Adrenal gland (tissue), 12 donors: ENCODE measurements around the gene EEF1AKMT3. TPM values are rescaled to one million over a fixed set of nuclear protein-coding genes. Genes with fewer than 3 reads are reported as not detected.

ENCODE experiments used
- DNase-seq, 7 donors: peaks; one replicate each; pipeline ENCODE4 v3.0.0-alpha.2; 2019 to 2020
- H3K27ac ChIP-seq, 5 donors: fragments of 200-600 bp; sonication (generic) in 4 of 5; 1 replicate in 3 of 5; 2 replicates in 2 of 5; pipeline versions ENCODE4 v1.5.1 to v1.8.0; 2016 to 2020; ENCODE audit warnings: mild to moderate bottlenecking in 1 of 5
- H3K27me3 ChIP-seq: fragments of 200-600 bp; 2 replicates; pipeline ENCODE4 v1.8.0; 2021
- H3K36me3 ChIP-seq, 2 donors: fragments of 200-600 bp; replicated peaks in 1 of 2; 1 replicate in 1 of 2; 2 replicates in 1 of 2; pipeline versions ENCODE4 v1.5.1 to v1.8.0; 2018 to 2022
- H3K4me1 ChIP-seq, 2 donors: fragments of 200-600 bp; replicated peaks in 1 of 2; 1 replicate in 1 of 2; 2 replicates in 1 of 2; pipeline versions ENCODE4 v1.5.1 to v1.8.0; 2018 to 2021
- H3K4me3 ChIP-seq, 4 donors: fragments of 200-600 bp; sonication (generic) in 3 of 4; one replicate each; pipeline ENCODE4 v1.5.1; 2016 to 2018
- H3K9me3 ChIP-seq, 3 donors: fragments of 200-600 bp; sonication (generic) in 1 of 3; replicated peaks in 1 of 3; 1 replicate in 2 of 3; 2 replicates in 1 of 3; pipeline versions ENCODE4 v1.5.1 to v1.8.0; 2016 to 2021
- POLR2A ChIP-seq, 2 donors: fragments of 450-650 bp; IDR thresholded peaks; one replicate each; pipeline ENCODE4 v1.6.1; 2017; ENCODE audit warnings: antibody characterized with exemption in 2 of 2, mild to moderate bottlenecking in 2 of 2, moderate library complexity in 1 of 2
- whole genome bisulfite sequencing, 4 donors: extraction: QIAGEN DNeasy Blood & Tissue Kit in 2 of 4; methylation state at CpG; one replicate each; pipeline versions ENCODE4 v1.1.5 to v1.1.7; 2013 to 2017; 5-methylcytosine and 5-hydroxymethylcytosine counted together
- intact Hi-C, 2 donors: fragments of 100-400 bp; cut with DNase I; formaldehyde crosslinking; loops; one replicate each; pipeline versions ENCODE4 v1.14.1 to v1.15.0; 2022 to 2023
- polyA plus RNA-seq, 3 donors: library from polyadenylated mRNA; stranded (reverse); fragments of 200-250 nt in 2 of 3; fragments of 350-450 nt in 1 of 3; fragmentation: Illumina TruSeq in 1 of 3; extraction: RNeasy Lipid Tissue Mini Kit (QIAGEN cat#74804) in 1 of 3; gene quantifications; one replicate each; pipeline ENCODE4 v1.2.3, GENCODE V29; 2013 to 2014
- total RNA-seq, 9 donors: library from RNA; depleted of rRNA in 4 of 9; stranded (reverse); fragments of >200 nt in 4 of 9; fragments of 120-200 nt in 1 of 9; fragmentation: NEBNext Ultra II Directional in 1 of 9; extraction: Animal tissue kit (Norgen Biotek cat#: 25700) in 1 of 9; gene quantifications; one replicate each; pipeline versions ENCODE4 v1.1.0 to v1.2.4, GENCODE V29; 2013 to 2023
- TF ChIP-seq, protein P1 (sequence below), 6 experiments: fragments of 450-650 bp in 4 of 6; fragments of 200-600 bp in 2 of 6; sonication (generic) in 1 of 6; IDR thresholded peaks; 1 replicate in 5 of 6; 2 replicates in 1 of 6; pipeline versions ENCODE4 v1.5.1 to v1.8.0; 2016 to 2021; ENCODE audit warnings: antibody characterized with exemption in 6 of 6, mild to moderate bottlenecking in 2 of 6, moderate library complexity in 1 of 6
- donor health status: healthy with polysubstance abuse.
- donor health status: Bipolar disorder and iron deficiency.
- donor health status: DM: yes; HTN: yes; CAD: no.
- donor health status: DM: no; HTN: no; CAD: no.
- donor health status: DM: no; HTN: no; CAD: no.
- donor health status: DM: yes; HTN: yes; CAD: no.

EEF1AKMT3 gene
- total and polyA plus RNA-seq, 12 donors, result 2.4 to 35.9 (median 8.8) TPM

GRCh38 chr12:57762463-57762862 lies 10.0 kb upstream of the EEF1AKMT3 start:
- Histone ChIP-seq H3K4me3 (no peak overlapping the region), H3K36me3 (peaks cover 0 to 18% of the 10 kb centered on the region in 2 donors), H3K9me3 (no peaks in the 10 kb centered on the region), H3K4me1 (peaks cover 24 to 27% of the 10 kb centered on the region in 2 donors), H3K27ac (no peak overlapping the region), H3K27me3 (no peaks in the 10 kb centered on the region)
- DNase-seq, result no peak
- 91 to 98% (median 95%) methylated on average over 2 of the region's 2 CpGs for WGBS, 4 donors
- TF ChIP-seq, protein P1, sequence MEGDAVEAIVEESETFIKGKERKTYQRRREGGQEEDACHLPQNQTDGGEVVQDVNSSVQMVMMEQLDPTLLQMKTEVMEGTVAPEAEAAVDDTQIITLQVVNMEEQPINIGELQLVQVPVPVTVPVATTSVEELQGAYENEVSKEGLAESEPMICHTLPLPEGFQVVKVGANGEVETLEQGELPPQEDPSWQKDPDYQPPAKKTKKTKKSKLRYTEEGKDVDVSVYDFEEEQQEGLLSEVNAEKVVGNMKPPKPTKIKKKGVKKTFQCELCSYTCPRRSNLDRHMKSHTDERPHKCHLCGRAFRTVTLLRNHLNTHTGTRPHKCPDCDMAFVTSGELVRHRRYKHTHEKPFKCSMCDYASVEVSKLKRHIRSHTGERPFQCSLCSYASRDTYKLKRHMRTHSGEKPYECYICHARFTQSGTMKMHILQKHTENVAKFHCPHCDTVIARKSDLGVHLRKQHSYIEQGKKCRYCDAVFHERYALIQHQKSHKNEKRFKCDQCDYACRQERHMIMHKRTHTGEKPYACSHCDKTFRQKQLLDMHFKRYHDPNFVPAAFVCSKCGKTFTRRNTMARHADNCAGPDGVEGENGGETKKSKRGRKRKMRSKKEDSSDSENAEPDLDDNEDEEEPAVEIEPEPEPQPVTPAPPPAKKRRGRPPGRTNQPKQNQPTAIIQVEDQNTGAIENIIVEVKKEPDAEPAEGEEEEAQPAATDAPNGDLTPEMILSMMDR (IDR thresholded peaks at IDR 0.05), result no peak
- no peak for TF ChIP-seq POLR2A (IDR thresholded peaks at IDR 0.05)
- intact Hi-C loops, result no loop called here

DNA sequence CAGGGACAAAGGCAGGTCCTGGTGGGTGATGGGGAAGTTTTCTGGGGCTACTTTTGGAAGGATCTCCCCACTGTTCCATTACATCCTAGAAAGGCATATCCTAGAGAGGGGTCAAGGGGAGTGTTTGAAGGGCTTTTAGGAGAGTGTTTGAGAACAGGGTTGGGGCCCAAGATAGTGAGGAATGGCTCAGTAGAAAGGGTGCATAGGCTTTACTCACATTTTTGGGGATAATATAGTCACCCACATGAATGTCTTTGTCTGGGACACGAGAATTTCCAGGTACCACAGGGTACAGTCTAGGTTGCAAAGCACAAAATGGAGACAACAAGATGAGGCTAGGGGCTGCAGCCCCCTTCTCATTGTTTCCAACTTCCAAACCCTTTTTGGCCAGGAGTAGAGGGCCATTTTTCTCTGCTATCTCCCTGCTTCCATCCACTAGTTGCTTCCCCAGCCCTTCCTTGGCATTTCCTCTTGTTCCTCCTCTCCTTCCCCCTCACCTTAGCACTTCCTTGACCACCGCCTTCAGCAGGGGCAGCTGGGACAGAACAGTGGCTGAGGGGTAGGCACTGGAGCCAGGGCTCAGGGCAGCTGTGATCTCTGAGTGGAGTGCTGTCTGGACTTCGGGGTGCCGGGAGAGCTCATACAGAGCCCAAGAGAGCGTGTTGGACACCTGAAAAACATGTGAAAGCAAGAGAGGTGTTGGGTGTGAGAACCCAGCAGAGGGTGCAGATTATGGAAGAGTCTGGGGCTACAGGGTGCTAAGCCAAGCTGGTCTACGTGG lies 8.3 kb upstream of the EEF1AKMT3 start:
- DNase-seq, result no peak
- intact Hi-C loops, result no loop called here
- no peaks in the 10 kb centered on the region for H3K27me3 ChIP-seq
- no peaks in the 10 kb centered on the region for H3K9me3 ChIP-seq
- TF ChIP-seq POLR2A (IDR thresholded peaks at IDR 0.05), result no peak
- 78 to 88% (median 83%) methylated on average over 6 of the region's 6 CpGs for WGBS, 4 donors
- H3K27ac ChIP-seq, result no peak overlapping the region
- H3K4me3 ChIP-seq, result no peak overlapping the region
- peaks cover 24 to 27% of the 10 kb centered on the region in 2 donors for H3K4me1 ChIP-seq
- H3K36me3 ChIP-seq, result peaks cover 0 to 2% of the 10 kb centered on the region in 2 donors

DNA sequence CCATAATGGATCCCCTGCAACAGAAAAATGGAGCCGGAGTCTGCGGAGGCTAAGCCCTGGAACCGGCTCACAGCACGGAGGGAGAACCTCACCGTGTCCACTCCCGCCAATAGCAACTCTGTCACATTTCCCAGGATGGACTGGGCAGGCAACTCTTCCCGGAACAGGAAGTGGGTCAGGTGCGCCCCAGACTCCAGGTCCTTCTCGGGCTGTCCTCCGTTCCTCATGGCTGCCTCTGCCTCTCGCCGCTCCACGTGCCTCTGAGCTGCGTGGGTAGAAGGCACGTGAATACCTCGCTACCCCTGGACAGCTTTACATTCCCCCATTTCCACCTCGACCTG lies 7.8 kb upstream of the EEF1AKMT3 start:
- H3K27ac ChIP-seq, result peak overlapping the region in 1 of 5 donors; percentile 43
- H3K4me1 ChIP-seq, result peaks cover 24 to 27% of the 10 kb centered on the region in 2 donors
- H3K4me3 ChIP-seq, result peak overlapping the region in 1 of 4 donors; percentile 58
- H3K36me3 ChIP-seq, result no peaks in the 10 kb centered on the region
- peak in 2 of 7 donors; percentile 34 to 43 for DNase-seq
- TF ChIP-seq, protein P1 (IDR thresholded peaks at IDR 0.05), result no peak
- no peak for TF ChIP-seq POLR2A (IDR thresholded peaks at IDR 0.05)
- H3K27me3 ChIP-seq, result no peaks in the 10 kb centered on the region
- WGBS, 4 donors, result 15 to 34% (median 21%) methylated on average over 7 to 17 of the region's 17 CpGs
- H3K9me3 ChIP-seq, result no peaks in the 10 kb centered on the region
- intact Hi-C loops, result no loop called here

DNA sequence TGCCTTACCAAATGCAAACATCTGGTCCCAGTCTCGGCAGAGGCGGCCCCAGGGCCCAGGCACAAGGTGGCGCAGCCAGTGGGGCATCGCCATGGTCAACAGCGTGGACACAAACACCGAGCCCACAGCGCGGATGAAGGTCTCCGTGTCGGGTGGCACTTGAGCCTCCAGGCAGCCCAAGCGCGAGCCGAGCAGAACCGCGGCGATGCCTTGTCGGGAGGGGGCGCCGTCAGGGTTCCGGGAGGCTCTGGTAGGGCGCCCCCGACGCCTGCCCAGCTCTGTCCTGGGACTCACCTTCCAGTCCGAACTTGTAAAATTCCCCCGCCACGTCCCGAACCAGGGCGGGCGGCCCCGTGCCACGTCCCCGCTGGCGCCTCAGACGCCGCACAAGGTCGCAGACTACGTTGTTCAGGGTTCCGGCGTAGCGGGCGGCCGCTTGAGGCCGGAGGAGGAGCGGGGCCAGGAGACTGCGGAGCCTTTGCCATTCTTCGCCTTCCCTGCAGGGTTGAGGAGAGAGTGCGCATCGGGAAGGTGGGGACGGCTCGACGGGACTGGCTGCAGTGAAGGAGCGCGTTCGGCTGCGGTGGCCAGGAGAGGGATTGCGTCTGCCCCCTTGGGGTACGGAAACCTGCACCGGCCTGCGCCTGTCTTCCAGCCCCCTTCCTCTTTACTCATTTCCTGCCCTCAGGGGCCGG lies 7.3 kb upstream of the EEF1AKMT3 start:
- H3K4me1 ChIP-seq, result peaks cover 24 to 27% of the 10 kb centered on the region in 2 donors
- no peaks in the 10 kb centered on the region for H3K9me3 ChIP-seq
- TF ChIP-seq, protein P1 (IDR thresholded peaks at IDR 0.05), result peak in 4 of 6 experiments; percentile 6 to 18 (median 12)
- no peak for TF ChIP-seq POLR2A (IDR thresholded peaks at IDR 0.05)
- peak overlapping the region in 1 of 5 donors; percentile 43 for H3K27ac ChIP-seq
- peak overlapping the region in 1 of 4 donors; percentile 58 for H3K4me3 ChIP-seq
- H3K36me3 ChIP-seq, result no peaks in the 10 kb centered on the region
- peak in 6 of 7 donors; percentile 52 to 64 (median 56) for DNase-seq
- intact Hi-C loops, result no loop called here
- 1 to 2% (median 1%) methylated on average over 22 to 60 of the region's 60 CpGs; no CpG with 5 or more reads in 1 of the 4 donors for WGBS, 4 donors
- no peaks in the 10 kb centered on the region for H3K27me3 ChIP-seq
